ENCODE data around the gene CRIM1. TPM values are rescaled to one million over a fixed set of nuclear protein-coding genes. Genes with fewer than 3 reads are reported as not detected.

The CRIM1 gene
- total RNA-seq, 1 donor, result 949 TPM

GRCh38 chr2:36385603-36386002 is 30.0 kb downstream of the CRIM1 start:
- TF ChIP-seq CTCF (IDR thresholded peaks at IDR 0.05; ENCODE audit: insufficient read depth, low read depth, low read length), result no peak
- H3K4me3 ChIP-seq (ENCODE audit: low read depth, low read length), result no peak overlapping the region
- DNase-seq (ENCODE audit: low read depth), result no peak

- no peak for TF ChIP-seq CTCF (IDR thresholded peaks at IDR 0.05; ENCODE audit: insufficient read depth, low read depth, low read length)
- DNase-seq (ENCODE audit: low read depth), result peak; percentile 55
- H3K4me3 ChIP-seq (ENCODE audit: low read depth, low read length), result no peak overlapping the region
Measured at GRCh38 chr2:36387258-36387916, 31.8 kb downstream of the CRIM1 start.

DNA sequence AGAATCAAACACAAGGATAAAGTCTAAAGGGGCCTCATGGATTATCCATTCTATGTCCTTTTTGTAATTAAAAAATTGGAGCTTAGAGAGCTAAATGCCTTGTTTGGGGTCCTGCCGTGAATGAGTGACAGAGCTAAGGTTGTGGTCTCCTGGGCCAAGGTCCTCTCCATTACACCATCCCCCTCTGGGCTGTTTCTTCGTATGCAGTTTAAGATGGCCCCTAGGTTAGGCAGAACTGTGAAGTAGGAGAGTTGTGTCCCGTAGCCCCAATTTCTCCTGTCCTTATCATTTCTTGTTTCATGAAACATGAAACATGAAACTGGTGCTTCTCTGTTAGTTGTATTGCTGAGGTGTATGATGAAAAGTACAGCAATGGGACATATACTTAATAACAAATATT is 32.9 kb downstream of the CRIM1 start:
- no peak for DNase-seq (ENCODE audit: low read depth)
- no peak for TF ChIP-seq CTCF (IDR thresholded peaks at IDR 0.05; ENCODE audit: insufficient read depth, low read depth, low read length)

DNA sequence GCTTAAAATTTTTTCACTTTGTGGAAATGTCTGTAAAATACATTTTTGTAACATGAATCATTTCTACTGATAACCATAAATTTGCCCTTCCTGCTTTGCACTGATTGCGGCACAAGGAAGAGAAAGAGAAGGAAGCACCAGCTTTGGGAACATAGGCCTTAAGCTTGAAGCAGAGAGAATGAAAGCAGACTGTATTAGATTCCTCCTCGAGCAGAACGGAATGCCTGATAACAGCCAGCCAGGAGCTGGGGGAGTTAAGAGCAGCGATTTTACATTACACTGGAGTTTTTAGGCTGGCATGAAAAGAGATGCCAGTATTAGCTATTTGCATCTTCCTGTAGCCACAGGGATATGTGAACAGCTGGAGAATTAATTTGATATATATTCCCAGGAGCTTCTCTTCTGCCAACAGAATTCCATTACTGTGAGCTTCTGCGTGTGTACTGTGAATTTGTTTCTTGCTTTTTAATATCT is 33.5 kb downstream of the CRIM1 start:
- peak overlapping the region; percentile 27 for H3K4me3 ChIP-seq (ENCODE audit: low read depth, low read length)
- peak; percentile 83 for DNase-seq (ENCODE audit: low read depth)
- no peak for TF ChIP-seq CTCF (IDR thresholded peaks at IDR 0.05; ENCODE audit: insufficient read depth, low read depth, low read length)

More for the DNA sequence above, 32.9 kb downstream of the CRIM1 start:
- no peak overlapping the region for H3K4me3 ChIP-seq (ENCODE audit: low read depth, low read length)

- H3K4me3 ChIP-seq (ENCODE audit: low read depth, low read length), result peak overlapping the region; percentile 27
- TF ChIP-seq CTCF (IDR thresholded peaks at IDR 0.05; ENCODE audit: insufficient read depth, low read depth, low read length), result no peak
- no peak for DNase-seq (ENCODE audit: low read depth)
Measured at GRCh38 chr2:36389577-36389976, 34.0 kb downstream of the CRIM1 start.

GRCh38 chr2:36392571-36393255 is 37.1 kb downstream of the CRIM1 start:
- TF ChIP-seq CTCF (IDR thresholded peaks at IDR 0.05; ENCODE audit: insufficient read depth, low read depth, low read length), result no peak

More at GRCh38 chr2:36392571-36393255, 37.1 kb downstream of the CRIM1 start:
- H3K4me3 ChIP-seq (ENCODE audit: low read depth, low read length), result no peak overlapping the region
- no peak for DNase-seq (ENCODE audit: low read depth)

All from fibroblast of villous mesenchyme (primary cell).